Measurements from ENCODE around the gene ROBO1. TPM values are rescaled to one million over a fixed set of nuclear protein-coding genes. Genes with fewer than 3 reads are reported as not detected.

Gene ROBO1
- total RNA-seq, 1 donor from 2014 or later = 78.0 TPM

- TF ChIP-seq CTCF (IDR thresholded peaks at IDR 0.05; ENCODE audit: unreplicated experiment) = no peak
- no peak for DNase-seq (ENCODE audit: low spot score, unreplicated experiment)
- peaks cover 13% of the 10 kb centered on the region for H3K36me3 Mint-ChIP-seq (ENCODE audit: insufficient read depth)
- H3K27me3 Mint-ChIP-seq = no peaks in the 10 kb centered on the region
- H3K27ac Mint-ChIP-seq = no peak overlapping the region
- H3K4me3 Mint-ChIP-seq (ENCODE audit: low read depth) = no peak overlapping the region
- H3K9me3 Mint-ChIP-seq (ENCODE audit: low read depth) = peaks cover 52% of the 10 kb centered on the region
- H3K4me1 Mint-ChIP-seq (ENCODE audit: low read depth) = peaks cover 1% of the 10 kb centered on the region
Observed at GRCh38 chr3:79052054-79052681, 715.6 kb downstream of the ROBO1 start.

- Mint-ChIP-seq H3K4me3 (ENCODE audit: low read depth) (no peak overlapping the region), H3K36me3 (ENCODE audit: insufficient read depth) (peaks cover 7% of the 10 kb centered on the region), H3K27me3 (no peaks in the 10 kb centered on the region), H3K27ac (no peak overlapping the region), H3K9me3 (ENCODE audit: low read depth) (peaks cover 35% of the 10 kb centered on the region), H3K4me1 (ENCODE audit: low read depth) (peaks cover 13% of the 10 kb centered on the region)
- no peak for TF ChIP-seq CTCF (IDR thresholded peaks at IDR 0.05; ENCODE audit: unreplicated experiment)
- DNase-seq (ENCODE audit: low spot score, unreplicated experiment) = no peak
Observed at GRCh38 chr3:79047581-79047980, 720.2 kb downstream of the ROBO1 start.

- no peak overlapping the region for H3K27ac Mint-ChIP-seq
Observed at GRCh38 chr3:79041621-79042020, 726.2 kb downstream of the ROBO1 start.

GRCh38 chr3:79040701-79041100, 727.1 kb downstream of the ROBO1 start:
- H3K27me3 Mint-ChIP-seq = no peaks in the 10 kb centered on the region
- no peak overlapping the region for H3K4me3 Mint-ChIP-seq (ENCODE audit: low read depth)
- H3K36me3 Mint-ChIP-seq (ENCODE audit: insufficient read depth) = no peaks in the 10 kb centered on the region
- DNase-seq (ENCODE audit: low spot score, unreplicated experiment) = no peak
- peaks cover 18% of the 10 kb centered on the region for H3K4me1 Mint-ChIP-seq (ENCODE audit: low read depth)
- H3K9me3 Mint-ChIP-seq (ENCODE audit: low read depth) = peaks cover 6% of the 10 kb centered on the region
- H3K27ac Mint-ChIP-seq = no peak overlapping the region
- no peak for TF ChIP-seq CTCF (IDR thresholded peaks at IDR 0.05; ENCODE audit: unreplicated experiment)

More at GRCh38 chr3:79041621-79042020, 726.2 kb downstream of the ROBO1 start:
- Mint-ChIP-seq H3K27me3 (no peaks in the 10 kb centered on the region), H3K36me3 (ENCODE audit: insufficient read depth) (no peaks in the 10 kb centered on the region), H3K9me3 (ENCODE audit: low read depth) (peaks cover 9% of the 10 kb centered on the region), H3K4me1 (ENCODE audit: low read depth) (peaks cover 17% of the 10 kb centered on the region), H3K4me3 (ENCODE audit: low read depth) (no peak overlapping the region)
- TF ChIP-seq CTCF (IDR thresholded peaks at IDR 0.05; ENCODE audit: unreplicated experiment) = no peak
- no peak for DNase-seq (ENCODE audit: low spot score, unreplicated experiment)

- no peaks in the 10 kb centered on the region for H3K27me3 Mint-ChIP-seq
- TF ChIP-seq CTCF (IDR thresholded peaks at IDR 0.05; ENCODE audit: unreplicated experiment) = no peak
- peaks cover 5% of the 10 kb centered on the region for H3K9me3 Mint-ChIP-seq (ENCODE audit: low read depth)
- H3K27ac Mint-ChIP-seq = no peak overlapping the region
- no peak for DNase-seq (ENCODE audit: low spot score, unreplicated experiment)
- H3K4me3 Mint-ChIP-seq (ENCODE audit: low read depth) = no peak overlapping the region
- H3K4me1 Mint-ChIP-seq (ENCODE audit: low read depth) = peaks cover 18% of the 10 kb centered on the region
- H3K36me3 Mint-ChIP-seq (ENCODE audit: insufficient read depth) = no peaks in the 10 kb centered on the region
Observed at GRCh38 chr3:79040091-79040490, 727.7 kb downstream of the ROBO1 start.
